ENCODE data around the gene RFC2.

DNA sequence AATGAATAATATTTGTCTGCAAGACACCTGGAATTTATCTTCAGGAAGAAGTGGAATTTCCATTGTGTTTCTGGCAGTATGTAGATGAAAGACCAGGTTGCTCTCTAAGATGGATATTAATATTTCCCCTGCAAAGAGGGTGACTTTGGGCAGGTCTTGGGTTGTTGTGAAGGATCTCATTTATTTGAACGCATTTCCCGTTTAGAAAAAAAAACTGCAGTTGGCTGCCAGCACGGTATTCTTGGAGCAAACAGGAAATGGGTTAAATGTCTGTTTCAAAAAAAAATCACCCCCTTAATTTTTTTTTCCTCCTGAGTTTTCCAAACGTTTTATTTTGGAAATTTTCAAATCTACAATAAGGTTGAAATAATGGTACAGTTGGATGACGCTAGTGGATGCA is 68.6 kb downstream of the RFC2 start:
- TF ChIP-seq, protein P1, sequence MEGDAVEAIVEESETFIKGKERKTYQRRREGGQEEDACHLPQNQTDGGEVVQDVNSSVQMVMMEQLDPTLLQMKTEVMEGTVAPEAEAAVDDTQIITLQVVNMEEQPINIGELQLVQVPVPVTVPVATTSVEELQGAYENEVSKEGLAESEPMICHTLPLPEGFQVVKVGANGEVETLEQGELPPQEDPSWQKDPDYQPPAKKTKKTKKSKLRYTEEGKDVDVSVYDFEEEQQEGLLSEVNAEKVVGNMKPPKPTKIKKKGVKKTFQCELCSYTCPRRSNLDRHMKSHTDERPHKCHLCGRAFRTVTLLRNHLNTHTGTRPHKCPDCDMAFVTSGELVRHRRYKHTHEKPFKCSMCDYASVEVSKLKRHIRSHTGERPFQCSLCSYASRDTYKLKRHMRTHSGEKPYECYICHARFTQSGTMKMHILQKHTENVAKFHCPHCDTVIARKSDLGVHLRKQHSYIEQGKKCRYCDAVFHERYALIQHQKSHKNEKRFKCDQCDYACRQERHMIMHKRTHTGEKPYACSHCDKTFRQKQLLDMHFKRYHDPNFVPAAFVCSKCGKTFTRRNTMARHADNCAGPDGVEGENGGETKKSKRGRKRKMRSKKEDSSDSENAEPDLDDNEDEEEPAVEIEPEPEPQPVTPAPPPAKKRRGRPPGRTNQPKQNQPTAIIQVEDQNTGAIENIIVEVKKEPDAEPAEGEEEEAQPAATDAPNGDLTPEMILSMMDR (IDR thresholded peaks at IDR 0.05) = no peak
- TF ChIP-seq POLR2AphosphoS5 (IDR thresholded peaks at IDR 0.05; ENCODE audit: insufficient read depth in 1 of 2, low read depth in 1 of 2) (no peak), POLR2A (IDR thresholded peaks at IDR 0.05) (no peak)

All from vagina (tissue), 2 donors.